ENCODE results near the gene MBLAC2.

Gene MBLAC2

DNA sequence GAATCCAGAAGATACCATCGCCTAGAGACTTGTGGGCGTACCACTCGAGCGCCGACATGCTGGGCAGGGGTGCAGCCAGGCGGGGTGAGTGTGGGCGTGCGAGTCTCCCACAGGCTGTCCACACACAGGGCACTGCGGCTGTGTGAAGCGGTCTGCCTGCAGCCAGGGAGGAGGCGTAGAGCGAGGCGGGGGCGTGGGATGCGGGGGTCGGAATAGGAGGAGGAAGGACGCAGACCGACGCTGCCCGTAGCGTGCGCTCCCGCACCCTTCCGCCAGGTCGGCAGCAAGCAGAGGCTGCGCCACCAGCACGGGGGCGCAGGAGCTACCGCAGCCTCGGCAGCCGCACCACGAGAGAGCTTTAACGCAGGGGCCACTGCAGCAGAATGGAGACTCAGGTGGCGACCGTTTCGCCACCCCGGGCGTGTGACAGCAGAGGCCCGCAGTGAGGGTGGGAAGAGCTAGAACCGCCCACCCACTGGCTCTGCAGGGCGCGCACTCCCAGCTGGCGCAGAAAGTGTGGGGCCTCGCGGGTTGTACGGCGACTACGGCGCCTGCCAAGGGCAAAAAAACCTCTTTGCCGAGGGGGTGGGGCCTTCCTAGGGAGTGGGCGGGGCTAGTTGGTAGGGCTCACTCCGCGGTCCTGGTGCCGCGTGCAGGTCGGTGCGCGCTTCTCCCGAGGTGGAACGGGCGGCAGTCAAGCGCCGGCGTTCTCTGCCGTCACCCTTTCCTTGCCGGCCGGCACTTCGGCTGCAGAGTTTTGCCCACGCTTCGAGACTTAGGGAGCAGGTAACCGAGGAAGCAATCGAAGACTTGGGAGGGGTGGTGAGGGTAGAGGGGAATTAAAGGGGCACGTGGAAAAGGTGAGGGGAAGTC lies at the start of gene MBLAC2, which contains the start of gene POLR3G:
Gene MBLAC2 (minus strand): TSS at position 537 of the 873 bp plus-strand sequence. CDS start 479 bp downstream, at position 58.
Gene POLR3G (plus strand): TSS at position 630 of the 873 bp plus-strand sequence. CDS start 10,704 bp downstream, outside the sequence.
- DNase-seq, result no peak

DNA sequence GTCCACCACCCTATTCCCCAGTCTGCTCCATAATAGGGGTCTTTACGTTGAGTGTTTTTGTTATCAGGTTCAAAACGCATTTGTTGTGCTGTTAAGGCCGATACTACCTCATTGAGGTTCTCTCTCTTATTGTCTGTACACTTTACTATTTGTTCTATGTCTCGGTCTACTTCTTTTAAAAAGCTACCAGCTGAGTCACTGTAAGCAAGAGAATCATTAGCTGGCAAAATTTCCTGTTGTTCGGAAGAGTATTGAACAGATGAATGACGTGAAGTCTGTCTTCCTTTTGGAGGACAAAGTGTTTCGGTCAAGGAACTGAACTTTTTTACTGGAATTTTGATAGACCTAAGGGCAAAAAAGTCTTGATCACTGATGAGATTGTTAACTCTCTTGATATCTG lies 44.5 kb upstream of the MBLAC2 start:
- no peak for DNase-seq

DNA sequence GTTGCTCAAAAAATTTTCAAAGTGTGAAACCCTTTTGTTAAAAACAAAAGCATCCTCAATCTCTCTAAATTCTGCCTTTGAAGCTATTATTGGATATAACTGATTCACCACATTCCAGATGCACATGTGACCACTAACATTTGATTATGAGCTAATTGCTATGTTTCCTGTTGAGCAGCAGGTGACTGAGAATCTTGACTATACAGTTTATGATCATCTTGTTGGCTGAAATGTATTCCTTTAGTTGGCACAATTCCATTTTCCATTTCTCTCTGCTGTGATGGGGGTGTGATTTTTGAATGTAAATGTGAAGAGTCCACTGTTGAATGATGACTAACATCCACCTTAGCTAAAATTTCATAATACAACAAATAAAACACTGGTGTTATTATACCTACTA lies 44.1 kb upstream of the MBLAC2 start:
- DNase-seq, result no peak

GRCh38 chr5:90514520-90514919 lies 39.9 kb upstream of the MBLAC2 start:
- no peak for DNase-seq

GRCh38 chr5:90510438-90510837 lies 35.9 kb upstream of the MBLAC2 start:
- DNase-seq, result no peak

- no peak for DNase-seq
Measured at GRCh38 chr5:90506221-90506620, 31.6 kb upstream of the MBLAC2 start.

DNA sequence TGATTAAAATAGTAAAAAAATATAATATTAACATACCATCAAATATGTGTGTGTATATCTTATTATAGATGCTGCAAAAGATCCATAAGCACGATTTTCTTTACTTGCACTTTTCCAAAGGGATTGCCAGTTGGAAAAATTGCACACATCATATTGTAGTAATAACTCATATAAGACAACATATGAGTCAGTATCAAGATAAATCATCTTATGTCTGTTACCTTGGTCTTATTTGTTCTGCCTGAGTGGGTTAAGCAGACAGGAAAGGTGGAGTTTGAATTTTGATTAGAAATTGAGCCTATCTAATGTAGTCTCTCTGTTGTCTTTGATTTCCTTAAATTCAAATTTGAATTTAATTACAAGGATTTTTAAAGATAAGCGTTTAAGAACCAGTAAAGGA lies 30.2 kb upstream of the MBLAC2 start:
- DNase-seq, result no peak

DNA sequence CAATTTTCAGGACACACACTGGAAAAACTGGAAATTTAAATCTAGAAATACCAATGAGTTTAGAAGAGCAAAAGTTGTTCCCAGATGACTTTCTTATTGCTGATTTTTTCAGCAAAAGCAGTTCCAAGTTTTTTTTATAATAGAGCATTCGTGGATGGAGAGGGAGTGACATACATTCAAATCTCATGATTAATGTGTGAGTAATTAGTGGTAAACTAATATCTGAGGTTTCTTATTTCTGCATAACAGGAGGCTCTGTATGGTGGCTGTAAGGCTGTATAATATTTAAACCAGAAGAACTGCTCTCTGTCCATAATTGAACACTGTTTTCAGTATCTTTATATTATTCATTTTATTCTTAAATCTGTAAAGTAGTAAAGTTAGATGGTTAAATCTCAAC lies 29.0 kb upstream of the MBLAC2 start:
- no peak for DNase-seq

GRCh38 chr5:90495146-90495545 lies 20.6 kb upstream of the MBLAC2 start:
- no peak for DNase-seq

- no peak for DNase-seq
Measured at GRCh38 chr5:90494043-90494442, 19.5 kb upstream of the MBLAC2 start.

DNA sequence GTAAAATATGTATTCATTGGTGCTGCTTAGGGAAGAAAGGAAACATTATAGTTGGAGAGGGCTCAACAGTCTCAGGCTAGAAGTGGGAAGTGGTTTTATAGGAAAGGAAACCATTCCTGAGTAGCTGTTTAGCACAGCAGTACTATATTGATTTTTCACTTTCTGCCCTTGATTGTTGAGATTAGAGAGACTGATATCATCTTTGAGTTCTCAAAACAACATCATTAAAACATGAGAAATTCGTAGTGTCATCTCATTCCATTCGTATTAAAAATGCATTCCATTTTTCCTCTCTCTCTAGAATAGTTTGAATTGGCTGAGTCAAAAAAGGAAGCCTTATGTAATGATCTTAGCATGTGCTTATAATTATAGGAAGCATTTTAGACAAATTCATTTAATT lies 14.2 kb upstream of the MBLAC2 start:
- no peak for DNase-seq

DNA sequence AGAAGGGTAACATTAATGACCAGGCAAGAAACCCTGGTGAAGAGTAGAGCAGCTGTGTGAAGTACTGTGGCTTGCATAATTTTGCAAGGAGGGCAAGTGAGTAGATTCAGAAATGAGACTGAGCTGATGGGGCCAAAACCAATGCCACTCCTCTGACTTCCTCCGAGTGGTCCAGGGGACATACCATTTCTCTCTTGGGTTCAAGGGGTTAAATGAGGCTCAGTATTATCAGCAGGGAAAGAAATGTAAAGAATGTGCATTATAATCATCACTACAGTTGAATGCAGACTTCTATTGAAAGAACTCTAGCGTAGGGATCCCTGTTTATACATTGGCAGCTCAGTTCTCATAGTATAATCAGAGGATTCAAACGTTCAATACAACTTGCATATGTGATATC lies 10.0 kb upstream of the MBLAC2 start:
- DNase-seq, result no peak

DNA sequence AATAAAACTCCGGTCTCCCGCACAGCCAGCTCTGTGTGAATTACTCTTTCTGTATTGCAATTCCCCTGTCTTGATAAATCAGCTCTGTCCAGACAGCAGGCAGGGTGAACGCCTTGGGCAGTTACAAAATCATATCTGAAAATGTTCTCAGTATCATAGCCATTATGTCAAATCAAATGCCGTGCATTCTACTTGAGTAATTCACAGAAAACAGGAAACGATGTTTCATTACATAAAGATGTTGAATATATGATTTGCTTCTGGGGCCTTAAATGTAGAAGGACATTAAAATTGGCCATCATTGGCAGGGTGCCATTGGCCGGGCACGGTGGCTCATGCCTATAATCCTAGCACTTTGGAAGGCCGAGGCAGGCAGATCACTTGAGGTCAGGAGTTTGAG lies 8.6 kb upstream of the MBLAC2 start:
- no peak for DNase-seq

DNA sequence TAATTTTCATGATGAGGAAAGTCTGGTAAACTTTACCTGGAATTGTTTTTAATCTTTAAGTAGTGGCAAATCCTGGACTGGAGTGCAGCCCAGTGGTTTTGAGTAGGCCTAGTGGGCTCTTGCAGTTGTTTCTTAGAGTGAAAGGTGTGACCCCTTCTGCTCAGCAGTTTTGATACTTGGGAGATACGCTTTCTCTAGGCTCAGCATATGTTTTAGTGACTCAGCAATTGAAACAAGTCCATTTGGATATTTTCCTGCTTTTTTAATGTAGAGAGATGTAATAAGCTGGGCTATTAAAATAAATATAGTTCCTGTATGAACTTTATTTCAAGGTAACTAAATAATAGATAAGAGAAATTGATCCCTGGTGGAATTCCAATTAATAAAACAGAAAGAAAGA lies 6.1 kb upstream of the MBLAC2 start:
- DNase-seq, result no peak

DNA sequence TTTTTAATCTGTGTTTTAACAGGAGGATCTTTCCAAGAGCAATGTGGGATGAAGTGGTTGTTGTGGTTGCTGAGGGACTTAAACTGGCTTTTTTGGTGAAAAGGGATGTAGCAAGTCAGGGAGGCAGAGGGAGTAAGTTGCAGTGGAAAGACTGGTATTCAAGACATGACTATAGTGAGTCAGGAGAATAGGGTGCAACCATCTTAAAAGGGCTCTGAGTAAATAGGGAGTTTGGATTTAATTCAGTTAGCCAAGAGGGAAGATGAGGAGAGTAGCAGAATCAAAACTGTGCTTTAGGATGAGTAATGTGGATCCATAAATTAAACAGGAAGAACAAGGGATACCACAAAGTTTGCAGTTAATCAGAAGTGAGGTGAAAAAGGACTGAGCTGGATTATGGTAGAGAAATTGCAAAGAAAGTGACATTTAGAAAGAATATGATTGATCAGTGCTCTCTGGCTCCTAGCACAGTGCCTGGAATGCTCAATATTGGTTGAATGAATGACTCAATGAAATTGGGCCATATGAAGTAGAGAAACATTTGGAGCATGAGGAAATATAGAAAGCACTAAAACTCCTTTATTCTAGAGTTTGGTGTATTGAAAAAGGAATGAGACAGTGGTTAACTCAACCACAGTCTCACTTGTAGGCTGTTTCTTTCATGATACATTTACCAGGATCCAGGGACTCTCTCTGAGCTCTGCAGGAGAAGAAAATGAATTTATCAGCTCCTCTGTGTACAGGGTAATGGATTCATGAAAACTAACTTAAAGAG lies 5.2 kb upstream of the MBLAC2 start:
- DNase-seq, result no peak

DNA sequence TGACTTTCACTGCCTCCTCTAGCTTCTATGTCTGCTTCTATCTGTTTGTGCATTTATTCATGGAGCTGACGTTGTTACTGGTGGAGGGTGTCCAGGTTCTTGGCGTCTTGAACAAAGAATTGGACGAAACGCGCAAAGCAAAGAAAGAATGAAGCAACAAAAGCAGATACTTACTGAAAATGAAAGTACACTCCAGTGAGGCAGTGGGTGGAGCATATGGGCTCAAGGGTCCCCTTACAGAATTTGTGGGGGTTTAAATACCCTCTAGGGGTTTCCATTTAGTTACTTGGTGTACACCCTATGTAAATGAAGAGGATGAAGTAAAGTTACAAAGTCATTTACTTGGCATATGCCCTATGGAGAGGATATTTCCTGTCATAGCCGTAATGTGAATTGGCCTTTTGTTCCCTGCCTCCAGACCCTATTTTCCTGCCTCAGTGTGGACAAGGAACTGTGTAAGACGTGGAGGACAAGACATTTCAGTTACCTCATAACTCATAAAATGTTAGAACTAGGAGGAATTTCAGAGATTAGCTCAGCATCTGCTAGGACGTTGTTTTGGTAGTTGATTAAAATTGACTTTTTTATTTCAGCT lies 3.1 kb upstream of the MBLAC2 start:
- no peak for DNase-seq

GRCh38 chr5:90477073-90477472 lies 2.5 kb upstream of the MBLAC2 start:
- DNase-seq, result peak; percentile 29

- DNase-seq, result no peak
Measured at GRCh38 chr5:90476391-90476790, 1.8 kb upstream of the MBLAC2 start.

DNA sequence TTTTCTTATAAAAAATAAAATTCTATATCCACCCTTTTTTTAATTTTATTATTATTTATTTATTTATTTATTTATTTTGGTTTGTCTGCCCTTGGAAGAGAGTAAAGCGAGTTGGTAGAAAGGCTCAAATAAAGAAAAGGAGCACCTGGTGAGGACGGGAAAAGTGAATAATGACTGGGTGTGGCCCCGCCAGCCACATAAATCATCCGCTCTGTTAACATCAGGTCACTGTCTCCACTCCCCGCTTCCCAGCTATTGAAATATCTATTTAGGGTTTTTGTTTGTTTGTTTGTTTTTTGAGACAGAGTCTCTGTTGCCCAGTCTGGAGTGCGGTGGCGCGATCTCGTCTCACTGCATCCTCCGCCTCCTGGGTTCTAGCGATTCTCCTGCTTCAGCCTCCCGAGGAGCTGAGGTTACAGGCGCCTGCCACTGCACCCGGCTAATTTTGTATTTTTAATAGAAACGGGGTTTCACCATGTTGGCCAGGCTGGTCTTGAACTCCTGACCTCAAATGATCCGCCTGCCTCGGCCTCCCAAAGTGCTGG lies 937 bp upstream of the MBLAC2 start:
- DNase-seq, result no peak

DNA sequence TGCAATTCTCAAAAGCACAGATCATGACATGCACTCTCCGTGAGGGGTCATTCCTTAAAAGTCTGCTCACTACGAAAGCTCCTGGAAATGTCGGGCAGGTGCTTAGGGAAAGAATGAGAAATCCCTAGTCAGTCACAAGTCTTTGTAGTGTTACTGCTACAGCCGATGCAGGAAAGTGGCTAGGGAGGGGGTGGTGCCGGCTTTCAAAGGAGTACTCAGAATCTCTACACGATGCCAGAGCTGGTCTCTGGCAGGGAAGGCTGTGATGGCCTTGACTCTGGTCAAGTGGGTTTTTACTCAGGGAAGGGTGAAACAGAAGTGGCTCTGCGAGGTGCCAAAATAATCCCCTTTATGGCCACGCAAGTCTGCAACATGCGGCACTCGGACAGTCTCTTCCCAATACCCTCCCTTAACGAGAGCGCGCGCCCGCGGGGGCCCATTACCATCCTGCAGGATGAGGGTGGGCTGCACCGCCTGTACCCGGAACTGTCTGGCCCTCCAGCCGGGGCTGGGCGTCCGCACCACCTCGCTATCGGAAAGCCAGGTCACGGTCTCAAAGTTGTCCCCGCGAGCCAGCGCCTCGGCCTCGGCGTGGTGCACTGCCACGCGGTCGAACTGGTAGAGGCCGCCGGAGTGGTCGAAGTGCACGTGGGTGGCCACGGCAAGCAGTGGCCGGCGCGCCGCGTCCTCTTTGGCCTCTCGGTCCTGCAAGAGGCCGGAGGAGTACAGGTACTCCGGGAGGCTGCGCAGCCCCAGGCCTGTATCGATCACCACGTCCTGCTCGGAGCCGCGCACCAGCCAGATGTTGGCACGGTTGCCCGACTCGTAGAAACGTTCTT lies 956 bp downstream of the MBLAC2 start:
- DNase-seq, result no peak

GRCh38 chr5:90472783-90473395 lies 1.7 kb downstream of the MBLAC2 start:
- DNase-seq, result no peak

GRCh38 chr5:90461288-90461687 lies 13.3 kb downstream of the MBLAC2 start:
- DNase-seq, result no peak

Measured in DMS79 (cell line).